GM18499 (cell line): ENCODE measurements around the gene SAMD13.

Experiments
- ATAC-seq: cut with Tn5 transposase; IDR thresholded peaks from one replicate; pipeline ENCODE4 v1.9.1; 2021; ENCODE audit warnings: moderate number of reproducible peaks; ENCODE audit not compliant: insufficient read depth, unreplicated experiment

The SAMD13 gene

DNA sequence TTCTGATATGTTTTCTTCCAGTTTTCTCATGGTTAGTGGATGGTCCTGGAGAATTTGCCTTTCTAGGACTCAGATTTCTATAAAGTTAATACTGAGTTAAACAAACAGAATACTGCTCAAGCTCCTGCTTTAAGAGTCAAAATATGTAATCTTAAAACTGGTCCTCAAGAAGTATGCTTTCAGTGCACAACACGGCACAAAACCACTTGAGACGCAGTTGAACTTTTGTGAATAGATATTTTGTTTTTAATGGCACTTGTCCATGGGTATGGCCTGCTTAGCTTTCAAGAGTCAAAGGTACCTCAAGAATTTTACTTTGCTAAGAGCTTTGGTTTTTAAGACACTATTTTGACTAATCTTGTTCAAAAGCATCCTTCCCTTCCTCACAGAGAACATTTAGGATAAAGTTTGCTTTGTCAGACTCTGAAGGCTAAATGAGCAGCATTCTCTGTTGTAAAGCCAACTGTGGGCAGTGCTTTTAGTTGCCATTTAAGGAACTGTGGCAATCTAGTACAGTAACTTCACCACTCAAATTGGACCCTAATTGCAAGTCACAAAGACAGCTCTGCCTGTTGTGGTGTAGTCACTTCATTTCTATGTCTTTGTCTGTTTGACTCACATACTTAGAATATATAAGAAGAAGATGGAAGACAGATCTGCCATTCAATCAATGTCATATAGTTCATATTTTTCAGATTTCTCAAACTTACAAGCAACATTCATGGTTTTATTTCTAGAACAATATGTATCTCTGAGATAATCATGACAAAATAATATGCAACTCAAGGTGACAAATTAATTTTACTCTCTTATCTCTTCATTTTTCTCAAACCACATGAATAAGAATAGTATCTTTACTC is 28.8 kb downstream of the SAMD13 start:
- no peak for ATAC-seq

DNA sequence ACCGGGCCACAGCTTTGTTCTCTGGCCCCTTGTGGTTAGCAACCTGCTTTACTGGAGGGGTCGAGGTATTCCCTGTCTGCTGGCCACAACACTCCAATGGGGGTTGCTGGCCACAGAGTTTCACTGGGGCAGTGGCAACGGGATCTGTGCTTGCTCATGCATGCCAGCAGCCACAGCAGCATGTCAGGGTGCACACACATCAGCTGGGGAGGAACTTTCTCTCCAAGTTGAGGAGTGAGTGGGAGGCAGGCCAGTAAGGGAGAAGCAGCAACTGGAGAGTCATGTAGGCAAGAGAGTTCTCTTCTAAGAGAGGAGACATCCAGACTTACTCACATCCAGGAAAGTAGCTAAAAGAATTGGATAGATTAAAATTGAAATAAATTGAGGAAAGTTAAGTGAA is 38.0 kb downstream of the SAMD13 start:
- no peak for ATAC-seq

DNA sequence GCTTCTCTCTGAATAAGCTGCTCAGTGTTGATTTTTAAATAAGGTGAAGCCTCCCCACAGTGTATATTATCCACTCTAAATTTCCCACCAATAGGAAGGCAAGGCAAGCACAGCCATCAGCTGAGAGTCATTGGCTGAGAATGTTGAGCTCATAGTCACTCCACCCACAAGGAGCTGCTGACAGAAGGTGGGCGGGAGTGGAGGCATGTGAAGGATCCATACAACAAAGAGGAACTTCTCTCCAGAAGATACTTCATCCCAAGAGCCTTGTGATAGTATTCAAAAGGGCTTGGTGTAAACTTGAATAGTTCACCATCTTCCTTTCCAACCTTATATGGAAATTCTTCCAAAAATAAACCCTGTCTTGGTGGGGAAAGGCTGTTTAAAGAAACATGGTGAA is 42.8 kb downstream of the SAMD13 start:
- no peak for ATAC-seq

DNA sequence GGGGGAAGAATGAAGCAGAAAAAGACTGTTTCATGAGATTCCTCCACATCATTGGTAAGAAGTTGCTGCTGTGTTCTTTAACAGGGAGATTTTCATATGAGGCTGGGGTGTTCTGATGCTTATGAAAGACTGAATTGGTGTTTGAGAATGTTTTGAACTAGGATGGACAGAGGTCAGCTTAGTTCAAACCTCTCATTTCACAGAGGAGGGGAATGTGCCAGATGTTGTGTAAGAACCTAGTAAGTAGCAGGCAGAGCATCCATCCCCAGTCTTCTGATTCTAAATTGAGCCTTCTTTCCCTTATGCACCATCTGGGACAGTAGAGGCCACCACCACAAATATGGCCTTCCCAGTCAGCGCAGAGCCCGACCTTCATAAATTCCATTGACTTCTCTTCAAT is 43.7 kb downstream of the SAMD13 start:
- ATAC-seq: no peak

DNA sequence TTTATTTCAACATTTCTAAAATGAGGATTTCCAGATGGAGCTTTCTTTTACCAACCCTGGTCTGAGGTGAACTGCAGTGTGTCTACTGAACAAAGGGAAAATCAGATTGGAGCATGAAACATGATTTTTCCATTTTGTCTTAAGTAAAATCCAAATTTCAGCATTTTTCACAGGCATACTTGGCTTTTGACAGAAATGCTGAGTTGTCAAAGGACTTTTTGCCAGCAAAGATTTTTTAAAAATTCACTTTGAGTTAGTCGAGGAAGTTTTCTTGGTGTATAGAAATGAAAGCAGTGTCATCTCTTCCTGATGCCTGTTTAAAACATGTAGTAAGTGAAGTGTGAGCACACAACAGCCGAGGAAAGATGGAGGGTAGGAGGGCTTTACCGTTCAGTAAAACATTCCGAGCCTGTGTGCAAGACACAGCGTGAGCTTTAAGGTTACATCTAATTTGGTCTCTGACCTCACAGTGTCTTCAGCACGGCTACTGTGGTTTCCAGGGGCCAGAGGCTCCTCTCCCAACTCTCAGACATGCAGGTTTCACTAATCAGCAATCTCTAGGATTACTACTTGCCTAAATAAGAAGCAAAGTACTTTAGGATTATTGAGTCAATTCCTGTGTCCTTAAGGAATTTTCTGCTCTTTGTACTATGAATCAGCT is 45.9 kb downstream of the SAMD13 start:
- no peak for ATAC-seq

DNA sequence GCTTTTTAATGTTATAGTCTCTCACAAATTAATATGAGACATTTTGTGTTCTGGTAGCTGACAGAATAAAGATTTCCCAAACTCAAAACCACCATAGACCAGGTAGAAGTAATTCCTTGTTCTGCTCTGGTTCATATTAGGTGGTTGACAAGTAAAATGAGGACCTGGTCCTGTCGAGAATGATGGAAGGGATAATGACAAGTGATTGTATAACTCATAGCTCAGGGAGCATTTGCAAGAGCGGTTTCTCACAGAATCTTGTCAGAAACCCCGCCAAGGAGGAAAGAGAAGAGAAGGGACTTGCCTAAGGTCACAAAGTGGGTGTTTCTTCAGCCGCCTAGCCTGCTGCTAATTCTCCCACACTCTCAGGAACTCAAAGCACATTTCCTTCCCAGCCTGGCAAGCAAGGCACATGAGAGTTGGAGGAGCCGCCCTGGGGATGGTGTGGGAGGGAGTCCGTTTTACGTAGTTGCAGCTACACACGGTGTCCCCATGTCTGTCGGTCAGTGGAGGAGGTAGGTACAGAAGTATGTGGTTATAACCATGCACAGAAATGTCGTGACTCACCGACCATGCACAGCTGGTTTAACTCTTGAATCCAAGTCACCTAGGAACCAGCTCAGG is 46.5 kb downstream of the SAMD13 start:
- ATAC-seq: no peak

DNA sequence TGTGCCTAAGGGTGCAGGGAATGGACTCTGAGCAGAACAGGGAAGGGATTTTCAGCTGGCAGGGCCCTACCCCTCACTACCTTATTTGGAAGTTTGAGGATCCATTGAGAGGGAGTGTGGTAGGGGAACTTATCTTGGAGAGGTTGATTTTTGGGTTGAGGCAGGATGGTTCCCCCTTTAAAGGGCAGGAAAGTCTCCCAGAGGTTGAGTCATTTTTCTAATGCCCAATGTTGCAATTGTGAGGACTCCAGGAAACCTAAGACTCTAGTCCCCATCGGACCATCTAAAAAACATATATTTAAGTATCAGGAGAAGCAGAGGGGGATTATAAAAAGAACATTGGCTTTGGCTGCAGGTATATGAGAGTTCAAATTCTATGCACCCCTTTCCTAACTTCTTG is 47.3 kb downstream of the SAMD13 start:
- ATAC-seq: no peak

DNA sequence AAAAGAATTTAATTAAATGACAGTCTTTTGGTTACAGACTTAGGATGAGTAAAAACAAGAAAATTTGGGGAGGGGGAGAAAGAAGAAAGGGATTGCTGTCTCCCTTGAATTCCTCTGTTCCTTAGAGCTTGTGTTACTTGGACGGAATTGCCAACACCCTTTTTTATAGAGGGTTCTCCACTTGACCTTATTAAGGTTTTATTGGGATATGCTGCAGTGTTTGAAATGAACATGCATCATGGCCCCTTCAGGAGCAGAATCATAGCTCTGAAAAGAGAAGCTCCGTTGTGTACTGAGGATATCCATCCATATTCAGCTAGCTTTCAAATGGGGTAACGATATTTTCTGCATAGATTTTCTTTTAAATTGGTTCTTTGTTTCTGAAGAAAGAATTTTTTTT is 48.6 kb downstream of the SAMD13 start:
- no peak for ATAC-seq

DNA sequence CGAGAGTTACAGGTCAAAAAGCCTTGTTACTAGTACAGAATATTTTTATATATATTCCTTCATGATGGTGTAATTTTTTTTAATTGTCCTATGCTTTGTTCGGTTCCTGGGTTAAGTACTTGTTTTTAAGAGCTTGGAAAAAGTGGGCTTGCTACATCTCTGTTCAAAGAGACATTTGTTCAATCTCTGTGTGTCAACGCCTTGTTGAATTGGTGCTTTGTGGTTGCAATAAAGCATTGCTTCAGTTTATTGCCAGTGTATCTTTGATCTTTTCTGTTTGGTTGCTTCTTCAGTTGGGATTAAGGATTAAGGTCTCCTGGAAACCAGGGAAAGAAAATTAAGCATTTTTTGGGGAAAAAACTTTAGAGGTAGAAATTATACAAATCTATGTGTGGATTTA is 49.0 kb downstream of the SAMD13 start:
- no peak for ATAC-seq

DNA sequence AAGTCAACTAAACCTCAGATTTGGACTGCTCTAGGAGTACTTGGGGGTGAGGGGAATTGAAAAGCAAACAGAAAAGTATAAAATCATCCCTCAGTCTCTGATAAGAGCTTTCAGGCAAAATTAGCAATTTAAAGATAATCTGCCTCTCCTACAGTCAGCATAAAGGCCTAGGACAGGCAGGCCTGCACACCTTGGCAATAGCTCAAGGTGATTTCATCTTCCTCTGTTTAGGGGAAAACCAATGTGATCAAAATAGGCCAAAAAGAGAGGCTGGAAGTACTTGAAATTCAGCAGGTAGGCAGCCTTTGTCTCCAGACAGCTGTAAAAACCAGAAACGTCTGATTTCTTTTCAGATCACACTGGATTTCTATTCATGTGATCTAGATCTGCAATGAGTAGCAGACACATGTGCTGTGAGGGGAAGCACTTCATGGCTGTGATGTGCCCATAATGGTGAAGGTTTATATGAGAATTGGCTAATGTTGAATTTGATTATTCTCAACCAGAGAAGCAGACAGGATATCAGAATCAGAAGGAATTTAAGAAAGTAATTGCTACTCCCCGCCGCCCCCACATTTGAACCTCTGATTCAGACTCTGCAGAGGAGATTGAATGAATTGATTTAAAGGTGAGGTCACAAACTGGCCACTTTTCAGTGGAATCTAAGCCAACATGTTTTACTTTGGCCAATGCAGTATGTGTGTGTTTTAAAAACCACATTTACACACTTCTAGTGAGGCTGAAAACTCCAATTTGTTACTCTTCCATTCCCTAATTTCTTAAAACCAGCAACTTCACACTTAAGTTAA is 51.0 kb downstream of the SAMD13 start:
- ATAC-seq: no peak

DNA sequence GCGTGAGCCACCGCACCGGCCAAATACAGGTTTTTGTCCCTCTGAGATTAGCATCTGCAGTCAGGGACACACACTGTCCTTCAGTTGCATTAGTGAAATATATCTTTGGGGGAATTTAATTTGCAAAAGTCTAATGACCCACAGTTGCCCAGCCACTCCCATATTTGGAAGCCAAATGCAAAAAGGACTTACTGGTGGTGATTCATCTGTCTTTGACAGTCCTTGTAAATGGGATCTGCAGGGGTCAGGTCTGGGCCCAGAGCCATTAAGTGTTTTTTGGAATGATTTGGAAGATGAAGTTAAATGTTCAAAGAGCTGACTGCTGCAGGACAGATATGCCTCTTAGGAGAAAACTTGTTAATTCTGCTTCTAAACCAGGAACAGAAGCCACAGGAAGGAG is 52.2 kb downstream of the SAMD13 start:
- no peak for ATAC-seq

DNA sequence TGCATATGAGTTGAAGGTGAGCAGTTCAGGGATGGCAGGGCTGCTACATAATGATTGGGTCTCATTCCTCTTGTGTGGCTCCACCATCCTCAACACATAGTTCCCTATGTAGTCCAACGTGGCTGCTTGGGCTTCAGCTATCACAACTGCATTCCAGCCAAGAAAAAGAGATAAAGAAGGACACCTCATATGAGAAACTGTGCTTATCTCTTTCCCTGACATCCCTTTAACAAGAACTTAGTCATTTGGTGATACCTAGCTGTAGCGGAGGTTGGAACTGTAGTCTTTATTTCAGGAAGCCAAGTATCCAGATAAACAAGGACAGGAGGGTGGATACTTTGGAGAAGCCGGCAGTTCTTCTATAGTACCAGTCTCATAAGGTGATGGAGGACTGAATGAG is 54.0 kb downstream of the SAMD13 start:
- ATAC-seq: no peak

DNA sequence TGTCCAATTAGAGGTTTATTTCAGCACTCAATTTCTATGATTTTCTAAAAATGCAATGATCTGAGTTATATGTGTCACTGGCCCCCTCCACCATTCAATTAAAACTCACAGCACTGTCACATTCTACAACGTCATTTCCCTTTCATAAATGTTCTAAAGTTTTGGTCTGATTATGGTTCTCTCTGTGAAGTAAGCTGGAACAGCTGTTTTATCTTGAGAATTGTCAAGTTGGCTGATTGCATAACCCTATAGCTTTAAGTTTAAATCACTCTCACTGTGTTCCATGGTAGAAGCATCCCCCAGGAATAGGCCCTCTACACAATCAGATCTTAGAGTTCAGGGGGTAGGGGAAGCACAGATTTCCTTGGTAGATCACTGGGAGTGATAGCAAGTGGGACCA is 55.4 kb downstream of the SAMD13 start:
- ATAC-seq: no peak

DNA sequence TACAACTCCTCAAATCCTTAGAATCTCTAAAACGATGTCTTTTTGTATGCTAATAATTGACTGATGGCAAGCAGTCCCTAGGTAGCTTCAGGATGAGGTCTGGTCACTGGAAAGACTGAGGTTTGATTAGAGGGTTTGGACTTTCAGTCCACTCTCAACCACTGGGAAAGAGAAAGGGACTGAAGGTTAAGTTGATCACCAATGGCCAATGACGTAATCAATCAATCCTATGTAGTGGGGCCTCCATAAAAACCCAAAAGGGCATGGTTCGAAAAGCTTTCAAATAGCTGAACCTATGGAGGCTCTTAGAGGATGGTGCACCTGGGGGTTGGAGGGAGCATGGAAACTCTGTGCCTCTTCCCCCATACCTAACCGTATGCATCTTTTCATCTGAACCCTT is 57.2 kb downstream of the SAMD13 start:
- no peak for ATAC-seq

DNA sequence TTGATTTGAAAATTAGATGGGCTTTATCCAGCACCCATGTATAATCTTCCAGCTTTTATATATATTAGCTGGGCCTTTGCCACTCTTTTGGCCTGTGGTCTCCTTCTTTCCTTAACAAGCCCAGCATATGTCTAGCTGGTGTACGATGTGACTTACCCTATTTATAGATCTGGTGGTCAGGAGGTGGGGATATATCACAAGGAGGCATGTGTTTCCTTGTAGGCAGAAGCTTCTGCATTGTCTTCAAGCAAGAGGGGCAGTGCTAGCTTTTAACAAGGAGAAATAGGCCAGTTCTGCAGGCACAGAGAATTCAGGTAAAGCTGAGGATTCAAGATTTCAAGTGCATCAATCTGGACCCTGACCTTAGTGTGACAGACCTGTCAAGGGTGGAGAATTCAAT is 58.8 kb downstream of the SAMD13 start:
- ATAC-seq: no peak

DNA sequence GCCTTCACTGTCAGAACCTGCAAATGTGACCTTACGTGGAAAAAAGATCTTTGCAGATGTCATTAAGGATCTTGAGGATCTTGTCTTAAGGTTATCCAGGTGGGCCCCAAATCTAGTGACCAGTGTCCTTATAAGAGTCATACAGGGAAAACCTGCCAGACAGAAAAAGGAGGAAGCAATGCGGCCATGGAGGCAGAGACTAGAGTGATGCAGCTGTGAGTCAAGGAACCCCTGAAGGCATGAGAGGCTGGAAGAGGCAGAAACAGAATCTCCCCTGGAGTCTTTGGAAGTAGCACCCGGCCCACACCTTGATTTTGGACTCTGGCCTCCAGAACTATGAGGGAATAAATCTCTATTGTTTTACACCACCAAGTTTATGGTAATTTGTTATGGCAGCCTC is 60.3 kb downstream of the SAMD13 start:
- no peak for ATAC-seq

DNA sequence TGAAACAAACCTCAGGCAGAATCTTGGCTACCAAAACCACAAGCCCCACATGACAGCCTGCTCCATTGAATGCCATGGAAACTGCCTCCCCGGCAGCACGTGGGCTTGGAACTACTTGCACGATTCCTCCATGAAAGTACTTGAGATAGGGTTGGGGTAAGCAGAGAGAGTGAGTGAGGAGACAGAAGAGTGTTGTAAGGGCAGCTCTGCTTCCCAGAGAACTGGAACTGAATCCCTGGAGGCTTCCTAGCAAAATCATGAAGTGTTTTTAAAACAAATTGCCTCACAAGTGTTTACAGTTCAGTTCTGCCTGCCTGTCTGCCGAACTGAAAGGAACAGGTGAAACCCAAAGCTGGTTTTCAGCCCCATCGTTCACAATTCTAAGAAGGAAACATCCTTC is 61.5 kb downstream of the SAMD13 start:
- no peak for ATAC-seq

DNA sequence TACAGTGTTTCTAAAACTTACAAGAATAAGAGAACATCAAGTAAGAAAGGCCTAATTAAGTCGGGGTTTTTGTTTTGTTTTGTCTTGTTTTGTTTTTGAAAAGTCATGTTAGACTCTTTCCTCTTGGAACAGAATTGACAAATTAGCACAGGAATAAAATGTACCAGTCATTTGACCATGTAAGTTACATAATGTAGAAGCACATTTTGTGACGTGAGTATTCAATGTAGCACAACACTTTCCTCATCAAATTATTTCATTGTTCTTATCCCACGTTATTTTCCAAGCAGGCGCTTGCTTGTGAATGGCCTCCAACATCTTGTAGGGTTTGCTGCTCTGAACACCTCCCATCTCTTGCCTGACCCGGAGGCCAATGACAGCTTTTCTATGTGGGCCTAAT is 62.1 kb downstream of the SAMD13 start:
- ATAC-seq: no peak

DNA sequence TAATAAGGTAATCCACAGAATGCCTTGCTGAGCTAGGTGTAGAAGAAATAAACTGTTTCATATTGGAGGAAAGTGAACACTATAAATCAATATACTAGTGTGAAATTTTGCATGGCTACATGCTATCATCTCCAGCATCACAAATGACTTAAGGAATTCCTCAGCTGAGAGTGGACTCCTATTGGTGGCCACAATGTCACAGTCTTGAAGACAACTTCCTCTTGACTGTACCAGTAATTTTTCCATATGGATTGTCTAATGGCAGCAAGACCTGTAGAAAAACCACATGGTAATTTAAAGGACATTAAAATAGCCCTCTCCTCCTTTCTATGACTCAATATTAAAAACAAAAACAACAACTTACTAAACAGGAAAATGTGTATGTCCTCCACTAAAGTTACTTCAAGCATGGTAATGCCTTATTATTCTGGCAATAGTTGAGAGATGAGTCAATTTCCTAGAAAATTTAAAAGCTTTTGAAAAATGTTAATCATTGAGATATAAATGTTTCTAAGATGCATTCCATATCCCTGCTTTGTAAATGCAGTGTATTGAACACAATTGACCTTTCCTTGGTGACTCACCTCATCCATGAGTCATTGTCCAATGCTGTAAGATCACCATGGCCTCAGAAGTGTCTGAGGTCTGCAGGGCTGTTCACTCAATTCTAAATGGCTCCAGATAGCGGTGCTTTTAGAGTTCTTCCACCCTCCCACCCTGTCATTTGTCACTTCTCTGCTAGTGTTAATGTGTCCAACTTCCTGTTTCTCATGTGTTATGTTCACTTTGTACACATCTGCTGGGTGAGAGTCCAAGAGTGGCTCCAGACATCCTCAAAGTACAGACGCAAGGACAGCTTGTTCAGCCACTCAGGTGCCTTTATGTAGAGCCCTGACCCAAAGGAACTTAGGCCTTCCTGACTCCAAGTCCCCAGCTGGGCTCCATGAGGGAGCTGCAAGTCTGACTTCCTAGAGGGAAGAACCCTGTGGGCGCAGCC is 64.0 kb downstream of the SAMD13 start:
- no peak for ATAC-seq

DNA sequence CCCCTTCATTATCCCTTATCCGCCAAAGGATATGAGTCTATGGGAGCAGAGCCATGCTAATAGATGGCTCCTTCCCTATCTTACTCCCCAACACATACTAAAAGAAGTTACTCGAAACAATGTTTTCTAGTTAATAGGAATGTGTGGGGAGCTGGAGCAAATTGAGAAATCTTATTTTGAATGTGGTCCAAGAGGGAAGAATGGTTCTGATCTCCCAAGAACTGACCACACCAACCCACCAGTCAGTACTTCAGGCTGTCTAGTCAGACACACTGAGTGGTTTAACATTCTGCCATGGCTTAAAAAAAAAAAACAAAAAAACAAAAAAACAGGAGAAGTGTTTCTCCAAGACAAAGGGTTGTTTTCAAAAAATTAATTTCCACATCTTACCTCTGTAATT is 65.3 kb downstream of the SAMD13 start:
- ATAC-seq: no peak
